T follicular helper cell (primary cell): ENCODE results near the gene HERC4.

Experiments
- DNase-seq: peaks from one replicate; pipeline ENCODE4 v3.0.0-alpha.2; 2020; ENCODE audit warnings: low read depth
- total RNA-seq, 2 experiments: gene quantifications; one replicate each; lab custom pipeline; 2026; lab: John Stamatoyannopoulos, UW

HERC4 gene, protein sequence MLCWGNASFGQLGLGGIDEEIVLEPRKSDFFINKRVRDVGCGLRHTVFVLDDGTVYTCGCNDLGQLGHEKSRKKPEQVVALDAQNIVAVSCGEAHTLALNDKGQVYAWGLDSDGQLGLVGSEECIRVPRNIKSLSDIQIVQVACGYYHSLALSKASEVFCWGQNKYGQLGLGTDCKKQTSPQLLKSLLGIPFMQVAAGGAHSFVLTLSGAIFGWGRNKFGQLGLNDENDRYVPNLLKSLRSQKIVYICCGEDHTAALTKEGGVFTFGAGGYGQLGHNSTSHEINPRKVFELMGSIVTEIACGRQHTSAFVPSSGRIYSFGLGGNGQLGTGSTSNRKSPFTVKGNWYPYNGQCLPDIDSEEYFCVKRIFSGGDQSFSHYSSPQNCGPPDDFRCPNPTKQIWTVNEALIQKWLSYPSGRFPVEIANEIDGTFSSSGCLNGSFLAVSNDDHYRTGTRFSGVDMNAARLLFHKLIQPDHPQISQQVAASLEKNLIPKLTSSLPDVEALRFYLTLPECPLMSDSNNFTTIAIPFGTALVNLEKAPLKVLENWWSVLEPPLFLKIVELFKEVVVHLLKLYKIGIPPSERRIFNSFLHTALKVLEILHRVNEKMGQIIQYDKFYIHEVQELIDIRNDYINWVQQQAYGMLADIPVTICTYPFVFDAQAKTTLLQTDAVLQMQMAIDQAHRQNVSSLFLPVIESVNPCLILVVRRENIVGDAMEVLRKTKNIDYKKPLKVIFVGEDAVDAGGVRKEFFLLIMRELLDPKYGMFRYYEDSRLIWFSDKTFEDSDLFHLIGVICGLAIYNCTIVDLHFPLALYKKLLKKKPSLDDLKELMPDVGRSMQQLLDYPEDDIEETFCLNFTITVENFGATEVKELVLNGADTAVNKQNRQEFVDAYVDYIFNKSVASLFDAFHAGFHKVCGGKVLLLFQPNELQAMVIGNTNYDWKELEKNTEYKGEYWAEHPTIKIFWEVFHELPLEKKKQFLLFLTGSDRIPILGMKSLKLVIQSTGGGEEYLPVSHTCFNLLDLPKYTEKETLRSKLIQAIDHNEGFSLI
- total RNA-seq = 45.4 to 109 reads per million in 2 experiments

DNA sequence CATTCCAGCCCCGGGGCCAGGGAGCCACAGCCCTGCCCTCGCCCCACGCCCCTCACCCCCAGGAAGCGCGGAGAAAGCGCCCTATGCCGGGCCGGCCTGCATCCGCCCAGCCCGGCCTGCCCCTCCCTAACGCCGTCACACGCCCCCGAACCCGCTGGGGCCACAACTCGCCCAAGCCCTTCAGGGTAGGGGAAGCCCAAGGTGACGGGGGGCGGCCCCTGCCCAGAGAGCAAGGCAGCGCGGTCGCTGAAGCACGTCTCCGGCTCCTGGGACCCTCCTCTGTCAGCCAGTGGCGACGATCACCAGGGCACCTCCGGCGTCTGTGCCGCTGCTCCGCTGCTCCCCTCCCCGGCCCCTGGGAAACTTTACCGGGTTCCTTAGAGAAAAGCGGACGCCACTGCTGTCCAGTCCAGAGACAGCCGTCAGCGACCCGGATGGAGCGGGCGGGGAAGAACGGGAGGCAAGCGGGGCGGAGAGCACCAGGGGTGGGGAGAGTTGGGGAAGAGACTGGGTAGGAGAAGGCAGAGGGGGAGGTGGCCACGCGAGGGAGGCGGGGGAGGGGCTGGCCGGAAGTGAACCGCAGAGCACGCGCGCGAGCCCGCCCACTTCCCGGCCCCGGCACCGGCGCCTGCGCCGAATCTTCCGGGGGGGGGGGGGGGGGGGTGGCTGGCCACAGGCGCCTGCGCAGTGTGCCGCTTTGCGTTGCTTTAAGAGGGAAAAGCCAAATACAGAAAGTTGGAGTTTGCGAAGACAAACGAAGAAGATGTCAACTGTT is at the start of gene HERC4:
HERC4 (minus strand) TSS at position 509 of the 775 bp plus-strand sequence. CDS start 2,175 bp downstream, outside the sequence.
- DNase-seq = peak; percentile 87

DNA sequence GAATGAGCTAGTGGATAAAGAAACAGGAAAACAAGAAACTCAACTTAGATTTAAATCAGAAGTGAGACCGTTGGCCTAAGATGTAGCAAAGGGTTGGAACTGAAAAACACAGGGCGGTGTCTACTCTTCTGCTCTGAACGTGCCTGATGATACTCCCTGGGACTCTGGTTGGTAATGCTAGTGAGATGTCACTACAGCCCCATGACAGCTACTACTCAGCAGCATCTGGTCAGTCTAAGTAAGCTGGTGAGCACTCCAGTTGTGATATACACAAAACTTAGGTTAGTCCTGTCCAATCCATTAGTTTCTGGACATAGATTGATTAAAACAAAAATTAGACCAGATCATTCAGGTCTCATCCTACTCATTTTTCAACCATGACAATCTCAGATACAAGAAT is 49.6 kb upstream of the HERC4 start:
- DNase-seq = no peak

DNA sequence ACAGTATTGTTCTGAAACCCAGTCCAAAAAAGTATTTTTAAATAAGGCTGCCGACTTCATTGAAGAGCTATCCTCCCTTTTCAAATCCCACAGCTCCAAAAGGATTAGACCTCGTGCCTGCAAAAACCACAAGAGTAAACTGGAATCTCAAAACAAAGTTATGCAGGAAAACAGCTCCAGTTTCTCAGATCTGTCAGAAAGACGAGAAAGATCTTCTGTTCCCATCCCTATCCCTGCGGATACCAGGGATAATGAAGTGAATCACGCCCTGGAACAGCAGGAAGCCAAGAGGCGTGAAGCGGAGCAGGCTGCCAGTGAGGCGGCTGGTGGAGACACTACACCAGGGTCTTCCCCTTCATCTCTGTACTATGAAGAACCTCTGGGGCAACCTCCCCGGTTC is 46.8 kb upstream of the HERC4 start:
- no peak for DNase-seq

DNA sequence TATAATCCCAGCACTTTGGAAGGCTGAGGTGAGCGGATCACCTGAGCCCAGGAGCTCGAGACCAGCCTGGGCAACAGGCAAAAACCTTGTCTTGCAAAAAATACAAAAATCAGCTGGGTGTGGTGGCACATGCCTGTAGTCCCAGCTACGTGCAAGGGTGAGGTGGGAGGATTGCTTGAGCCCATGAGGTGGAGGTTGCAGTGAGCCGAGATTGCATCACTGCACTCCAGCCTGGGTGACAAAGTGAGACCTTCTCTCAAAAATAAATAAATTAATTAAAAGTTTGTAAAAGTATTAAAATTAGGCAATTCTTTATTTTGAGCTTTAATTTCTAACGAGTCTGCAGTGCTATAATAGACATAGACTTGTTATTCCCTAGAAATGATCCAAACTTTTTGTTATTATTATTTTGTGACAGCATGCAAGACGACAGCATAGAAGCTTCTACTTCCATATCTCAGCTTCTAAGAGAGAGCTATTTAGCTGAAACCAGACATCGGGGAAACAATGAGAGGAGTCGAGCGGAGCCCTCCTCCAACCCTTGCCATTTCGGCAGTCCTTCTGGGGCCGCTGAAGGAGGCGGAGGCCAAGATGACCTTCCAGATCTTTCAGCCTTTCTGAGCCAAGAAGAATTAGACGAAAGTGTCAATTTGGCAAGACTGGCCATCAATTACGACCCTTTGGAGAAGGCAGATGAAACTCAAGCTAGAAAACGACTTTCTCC is 46.1 kb upstream of the HERC4 start:
- DNase-seq = no peak

DNA sequence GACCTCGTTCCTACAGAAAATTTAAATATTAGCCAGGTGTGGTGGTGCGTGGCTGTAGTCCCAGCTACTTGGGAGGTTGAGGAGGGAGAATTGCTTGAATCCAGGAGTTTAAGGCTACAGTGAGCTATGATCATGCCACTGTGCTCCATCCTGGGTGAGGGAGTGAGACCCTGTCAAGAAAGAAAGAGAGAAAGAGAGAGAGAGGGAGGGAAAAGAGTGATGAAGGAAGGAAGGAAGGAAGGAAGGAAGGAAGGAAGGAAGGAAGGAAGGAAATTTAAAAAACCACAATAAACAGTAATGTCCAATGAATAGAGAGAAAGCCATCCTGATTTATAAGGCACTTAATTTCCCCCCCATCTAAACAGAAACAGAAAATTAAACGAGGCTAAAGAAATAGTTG is 43.6 kb upstream of the HERC4 start:
- DNase-seq = no peak

DNA sequence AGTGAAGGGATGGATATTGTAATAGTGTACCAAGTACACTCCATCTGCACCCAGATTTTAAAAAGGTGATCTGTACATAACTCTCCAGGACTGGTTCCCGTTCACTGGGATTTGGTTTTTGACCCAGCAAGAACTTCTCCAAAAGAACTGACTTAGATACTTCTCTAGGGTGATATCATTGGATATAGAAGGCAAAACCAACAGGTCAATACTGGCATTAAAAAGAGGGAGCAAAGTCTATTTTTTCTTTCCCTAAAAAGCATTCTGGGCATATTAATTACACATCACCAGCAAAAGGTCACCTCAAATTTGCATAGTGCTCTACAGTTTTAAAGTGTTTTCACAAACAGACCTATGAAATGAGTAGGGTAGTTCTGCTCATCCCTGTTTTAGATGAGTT is 37.8 kb upstream of the HERC4 start:
- no peak for DNase-seq

DNA sequence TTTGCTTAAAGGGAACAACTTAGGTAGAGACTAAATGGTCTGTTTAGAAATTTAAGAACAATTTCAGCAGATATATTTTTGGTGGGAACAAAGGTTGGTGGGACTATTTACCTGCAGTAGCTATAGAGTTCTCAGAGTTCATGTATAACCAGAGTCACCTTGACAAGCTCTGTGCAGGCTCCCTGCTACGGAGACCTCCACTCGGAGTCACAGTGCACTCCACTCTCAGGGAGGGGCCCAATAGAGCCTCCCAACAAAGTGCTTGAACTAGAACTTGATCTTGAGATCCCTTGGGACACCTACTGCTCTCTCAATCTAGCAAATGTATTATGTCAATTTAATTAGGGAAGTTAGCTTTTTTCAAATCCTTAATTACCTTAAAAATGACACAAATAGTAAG is 36.5 kb upstream of the HERC4 start:
- no peak for DNase-seq

DNA sequence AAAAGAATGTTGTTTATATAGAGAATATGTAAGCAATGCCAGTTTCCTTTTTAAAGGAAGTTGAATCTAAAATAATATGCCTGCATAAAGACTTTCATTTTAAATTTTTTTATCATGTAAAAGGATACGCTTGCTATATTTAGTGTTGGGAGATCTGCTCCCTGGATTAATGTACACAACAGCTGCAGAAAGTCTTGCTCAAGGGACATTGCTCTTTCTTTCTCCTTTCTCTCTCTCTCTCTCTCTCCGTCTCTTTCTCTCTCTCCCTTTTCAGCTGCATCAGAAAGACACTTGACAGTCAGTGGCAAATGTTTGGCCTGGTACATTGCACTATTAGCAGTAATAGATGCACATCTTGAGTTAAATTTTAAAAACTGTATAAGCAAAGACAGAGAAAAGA is 34.9 kb upstream of the HERC4 start:
- DNase-seq = no peak

DNA sequence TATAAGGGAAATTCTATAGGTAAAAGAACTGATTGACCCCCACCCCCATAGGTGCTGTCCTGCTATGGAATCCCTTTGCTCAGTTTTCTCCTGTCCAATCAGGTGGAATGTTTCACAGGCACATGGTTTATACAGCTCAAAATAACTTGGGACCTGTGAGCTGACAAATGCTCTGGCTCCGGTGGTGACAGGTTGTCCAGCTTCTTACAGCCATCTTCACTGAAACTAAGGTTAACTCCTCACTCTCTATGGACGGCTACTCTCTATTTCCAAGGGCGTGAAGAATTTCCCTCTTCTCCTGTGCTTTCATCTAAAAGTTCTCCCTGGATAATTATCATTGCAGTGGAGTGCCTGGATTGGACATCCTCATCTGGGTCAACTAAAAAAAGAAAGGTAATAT is 34.2 kb upstream of the HERC4 start, which contains the start of gene MYPN:
MYPN (plus strand) TSS at position 158 of the 400 bp plus-strand sequence. CDS start 11,951 bp downstream, outside the sequence.
- DNase-seq = no peak

DNA sequence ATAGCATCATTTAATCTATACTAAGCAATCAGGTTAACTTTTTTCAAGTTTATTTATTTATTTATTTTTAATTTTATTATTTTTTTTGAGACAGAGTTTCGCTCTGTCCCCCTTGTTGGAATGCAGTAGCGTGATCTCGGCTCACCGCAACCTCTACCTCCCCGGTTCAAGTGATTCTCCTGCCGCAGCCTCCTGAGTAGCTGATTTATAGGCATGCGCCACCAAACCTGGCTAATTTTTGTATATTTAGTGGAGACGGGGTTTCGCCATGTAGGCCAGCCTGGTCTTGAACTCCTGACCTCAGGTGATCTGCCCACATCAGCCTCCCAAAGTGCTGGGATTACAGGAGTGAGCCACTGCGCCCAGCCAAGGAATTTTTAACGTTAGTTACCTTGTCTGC is 33.6 kb upstream of the HERC4 start:
- DNase-seq = no peak

DNA sequence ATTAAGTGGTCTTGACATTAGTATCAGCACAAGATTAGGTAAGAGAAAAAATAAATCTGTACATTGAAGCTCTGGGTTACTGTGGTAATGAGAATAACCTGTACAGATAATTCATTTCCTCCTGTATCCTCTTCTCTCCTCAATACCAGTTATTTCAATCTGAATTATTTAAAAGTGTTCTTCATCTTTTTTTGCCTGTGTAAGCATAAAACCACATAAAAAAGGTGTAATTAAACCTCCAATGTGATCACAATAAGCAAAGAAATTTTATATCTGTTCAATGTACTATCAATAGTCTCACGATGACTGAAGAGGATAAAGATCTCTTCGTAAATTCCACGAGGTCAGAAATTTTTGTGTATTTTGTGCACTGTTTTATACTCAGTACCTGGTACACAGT is 33.0 kb upstream of the HERC4 start:
- no peak for DNase-seq

DNA sequence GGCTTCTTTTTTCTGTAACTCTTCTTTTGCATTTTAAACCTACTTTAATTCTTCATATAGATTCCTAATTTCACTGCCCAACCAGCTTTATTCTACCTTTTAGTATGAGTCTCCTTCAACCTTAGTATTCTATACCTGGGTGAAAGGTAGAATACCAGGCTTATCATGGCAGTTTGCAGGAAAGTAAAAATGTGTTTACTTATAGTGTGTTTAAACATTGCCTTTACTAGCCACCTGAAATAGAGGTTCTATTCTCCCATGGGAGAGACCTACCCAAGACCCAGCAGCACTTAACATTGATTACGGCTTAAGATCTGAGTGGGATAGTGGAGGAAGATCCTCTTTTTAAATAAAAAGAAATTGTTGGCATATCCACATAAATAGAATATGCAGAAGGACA is 32.6 kb upstream of the HERC4 start:
- DNase-seq = no peak

DNA sequence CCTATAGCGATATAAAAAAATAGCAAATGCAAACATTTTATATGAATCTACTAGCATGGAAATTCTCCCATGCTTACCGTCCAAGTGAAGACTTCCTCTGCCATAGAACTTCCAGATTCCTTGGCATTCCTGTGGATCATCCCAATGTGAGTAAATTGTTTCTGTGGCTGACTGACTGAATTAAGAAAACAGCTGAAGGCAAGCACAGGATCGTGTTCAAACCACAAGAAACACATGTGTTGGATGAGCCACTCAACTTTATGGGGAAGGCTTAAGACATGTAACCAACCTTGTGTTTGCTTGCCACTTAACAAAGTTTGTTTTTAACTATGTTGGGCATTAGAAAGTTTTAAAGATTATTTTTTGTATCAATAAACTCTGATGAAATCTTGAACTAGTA is 31.6 kb upstream of the HERC4 start:
- DNase-seq = no peak

DNA sequence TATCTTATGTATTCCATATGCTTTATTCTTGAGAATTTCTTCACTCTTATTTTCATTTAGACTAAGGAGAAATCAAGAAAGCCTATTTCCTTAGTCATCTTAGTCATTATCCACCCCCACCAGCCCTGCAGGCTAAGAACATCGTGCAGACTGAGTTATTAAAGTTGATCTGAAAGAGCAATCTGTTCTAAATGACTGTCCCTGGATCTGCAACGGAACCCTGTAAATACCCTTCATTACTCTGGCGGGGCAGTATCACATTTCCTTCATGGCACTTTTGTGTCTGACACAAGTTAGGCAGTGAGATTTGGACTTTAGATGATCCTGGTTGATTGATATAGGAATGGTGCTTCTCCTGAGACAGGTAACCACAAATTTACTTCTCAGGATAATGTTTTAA is 30.7 kb upstream of the HERC4 start:
- DNase-seq = no peak

DNA sequence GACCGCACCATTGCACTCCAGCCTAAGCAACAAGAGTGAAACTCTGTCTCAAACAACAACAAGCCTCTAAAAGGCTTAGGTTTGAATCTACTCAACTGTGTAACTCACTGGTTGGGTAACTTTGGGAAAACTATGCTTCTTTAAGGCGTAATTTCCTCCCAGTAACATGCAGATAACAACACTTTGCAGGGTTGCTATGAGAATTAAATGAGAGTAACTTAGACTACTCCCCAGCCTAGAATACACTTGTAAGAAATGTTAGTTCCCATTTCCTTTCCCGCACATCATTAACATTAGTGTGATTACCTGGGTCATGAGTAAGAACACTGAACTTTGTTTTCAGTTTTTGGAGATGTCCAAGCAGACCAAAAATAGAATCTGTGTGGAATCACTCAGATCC is 28.8 kb upstream of the HERC4 start:
- DNase-seq = no peak

DNA sequence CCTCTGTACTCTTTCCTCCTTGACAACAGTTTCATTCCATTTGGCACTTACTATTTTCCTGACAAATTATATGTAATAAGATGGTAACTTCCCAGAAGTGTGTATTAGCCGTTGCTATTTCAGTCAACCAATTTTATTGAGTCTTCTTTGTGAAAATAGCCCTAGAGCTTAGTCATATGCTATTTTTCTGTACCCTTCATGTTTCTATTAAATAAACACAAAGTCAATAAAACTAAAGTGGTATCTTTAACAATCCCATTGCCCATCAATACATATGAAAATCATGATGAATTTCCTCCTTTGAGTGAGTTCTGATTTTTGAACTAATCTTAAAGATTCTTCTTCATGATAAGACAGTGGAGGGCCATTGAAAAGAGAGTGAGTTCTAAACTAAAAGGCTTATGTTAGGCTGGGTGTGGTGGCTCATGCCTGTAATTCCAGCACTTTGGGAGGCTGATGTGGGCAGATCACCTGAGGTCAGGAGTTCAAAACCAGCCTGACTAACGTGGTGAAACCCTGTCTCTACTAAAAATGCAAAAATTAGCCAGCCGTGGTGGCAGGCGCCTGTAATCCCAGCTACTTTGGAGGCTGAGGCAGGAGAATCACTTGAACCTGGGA is 28.3 kb upstream of the HERC4 start:
- no peak for DNase-seq

DNA sequence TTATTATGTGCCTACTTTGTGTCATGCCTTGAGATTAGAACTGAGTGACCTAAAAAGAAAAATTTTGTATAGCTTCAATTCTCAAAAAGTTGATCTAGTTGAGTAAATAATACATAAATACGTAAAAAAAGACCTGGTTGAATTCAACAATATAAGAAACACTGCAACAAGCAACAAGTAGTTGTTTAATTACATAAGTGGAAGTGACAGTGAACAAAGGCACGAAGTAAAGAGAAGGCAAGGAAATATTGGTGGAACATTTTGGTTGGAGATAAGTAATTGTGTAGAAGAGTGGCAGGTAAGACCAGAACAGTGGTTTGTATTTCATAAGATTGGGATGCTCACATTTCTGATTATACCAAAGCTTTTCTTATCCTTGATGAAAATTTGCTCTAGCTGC is 26.0 kb upstream of the HERC4 start:
- no peak for DNase-seq

DNA sequence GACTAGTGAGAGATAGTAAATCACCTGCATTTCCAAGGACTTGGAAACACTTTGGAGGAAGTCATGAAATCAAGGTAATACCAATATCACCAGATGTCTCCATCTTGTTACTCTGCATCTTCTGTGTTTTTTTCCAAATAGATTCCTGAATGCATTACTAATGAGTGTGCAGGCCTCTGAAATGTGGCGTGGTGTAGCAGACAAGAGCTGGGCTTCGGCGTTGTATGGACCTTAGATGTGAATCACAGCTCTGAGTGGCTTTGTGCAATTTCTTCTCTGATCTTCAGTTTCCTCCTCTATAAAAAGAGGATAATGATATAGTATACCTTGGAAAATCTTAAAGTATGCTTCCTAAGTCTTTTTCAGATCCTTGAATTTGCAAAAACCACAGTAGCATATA is 24.7 kb upstream of the HERC4 start:
- no peak for DNase-seq

DNA sequence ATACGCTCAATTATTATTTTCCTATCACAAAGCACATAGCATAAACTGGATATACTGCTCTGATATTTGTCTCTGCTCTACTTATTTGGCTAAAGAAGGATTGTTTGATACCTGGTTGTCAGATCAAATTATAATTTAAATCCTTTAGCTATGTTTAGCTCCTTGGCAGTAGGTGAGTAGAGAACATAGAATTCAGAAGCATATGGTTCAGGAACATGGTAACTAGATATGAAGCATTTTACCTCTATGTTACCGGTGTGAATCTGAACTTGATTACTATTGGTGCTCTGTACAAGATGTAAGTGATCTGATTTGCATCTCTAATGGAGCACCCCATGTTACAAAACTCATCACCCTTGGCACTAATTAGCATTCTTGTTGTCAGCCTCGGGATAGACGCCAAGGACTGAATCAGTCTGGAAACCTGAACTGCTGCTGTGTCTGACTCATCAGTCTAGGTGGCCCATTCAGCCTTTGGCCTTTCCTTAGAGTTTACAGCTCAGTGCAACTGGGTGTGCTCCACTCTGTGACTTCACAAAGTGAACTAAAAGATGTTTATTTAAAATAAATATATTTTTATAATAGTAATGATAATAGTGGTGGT is 21.9 kb upstream of the HERC4 start:
- DNase-seq = no peak

DNA sequence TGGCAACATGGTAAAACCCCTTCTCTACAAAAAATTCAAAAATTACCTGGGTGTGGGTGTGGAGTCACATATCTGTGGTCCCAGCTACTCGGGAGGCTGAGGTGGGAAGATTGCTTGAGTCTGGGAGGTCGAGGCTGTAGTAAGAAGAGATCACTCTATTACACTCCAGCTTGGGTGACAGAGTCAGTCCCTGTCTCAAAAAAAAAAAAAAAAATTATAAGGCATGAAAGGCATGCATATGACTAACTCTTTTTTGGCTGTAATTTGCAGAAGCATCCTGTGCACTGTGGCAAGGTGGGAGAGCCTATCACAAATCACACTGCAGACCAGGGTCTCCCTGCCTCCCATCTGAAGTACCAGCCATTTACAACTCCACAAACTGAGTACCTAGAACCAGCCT is 20.1 kb upstream of the HERC4 start:
- no peak for DNase-seq
